SK-N-SH (cell line): ENCODE measurements around the gene PPP1R8. TPM values are rescaled to one million over a fixed set of nuclear protein-coding genes. Genes with fewer than 3 reads are reported as not detected.
A peak's percentile ranks its signal among the peaks of the same experiment; 100 is the strongest.

Experiments used
- CTCF ChIA-PET: fragments of 300-600, 350-600 bp; formaldehyde crosslinking; extraction: SDS; loops from one replicate; lab custom pipeline; 2021; lab: Yijun Ruan, JAX
- POLR2A ChIA-PET: fragments of 350-600 bp; sonication (Branson Sonifier 250); formaldehyde crosslinking; extraction: SDS; loops from one replicate; lab custom pipeline; 2020; ENCODE audit warnings: antibody characterized with exemption, inconsistent platforms; lab: Yijun Ruan, JAX
- DNase-seq: peaks from one replicate; pipeline ENCODE4 v3.0.0; 2012
- H2AFZ ChIP-seq: fragments of 200-600 bp; sonication (generic); 2 replicates; pipeline ENCODE4 v1.8.1; 2016; ENCODE audit warnings: antibody characterized with exemption, mild to moderate bottlenecking, low read depth
- H3F3A ChIP-seq: fragments of 200-600 bp; sonication (generic); replicated peaks from 2 replicates; pipeline ENCODE3; 2016; ENCODE audit warnings: antibody characterized with exemption, mild to moderate bottlenecking; ENCODE audit not compliant: insufficient read depth
- H3K27ac ChIP-seq, 2 experiments: fragments of 200-500 bp in 1 of 2; fragments of 200-600 bp in 1 of 2; sonication (Bioruptor generic) in 1 of 2; sonication (generic), shearing (Covaris generic) in 1 of 2; 2 replicates each; pipeline versions ENCODE4 v1.5.1 to v1.6.1; 2014 to 2016; ENCODE audit warnings: low read depth in 2 of 2, inconsistent platforms in 1 of 2, low read length in 1 of 2, mild to moderate bottlenecking in 1 of 2, mixed read lengths in 1 of 2
- H3K27me3 ChIP-seq: fragments of 200-600 bp; sonication (generic), shearing (Covaris generic); 2 replicates; pipeline ENCODE4 v1.6.1; 2016; ENCODE audit warnings: mixed run types; ENCODE audit not compliant: insufficient read depth
- H3K36me3 ChIP-seq, 2 experiments: fragments of 200-500 bp in 1 of 2; fragments of 200-600 bp in 1 of 2; sonication (Bioruptor generic) in 1 of 2; sonication (generic) in 1 of 2; replicated peaks in 1 of 2; 2 replicates each; pipeline versions ENCODE3 to v1.5.1; 2014 to 2016; ENCODE audit warnings: low read length in 1 of 2, mild to moderate bottlenecking in 1 of 2; ENCODE audit not compliant: insufficient read depth in 2 of 2, control insufficient read depth in 1 of 2
- H3K4me1 ChIP-seq, 2 experiments: fragments of 200-500 bp in 1 of 2; fragments of 200-600 bp in 1 of 2; sonication (Bioruptor generic) in 1 of 2; sonication (generic), shearing (Covaris generic) in 1 of 2; 2 replicates each; pipeline versions ENCODE4 v1.5.1 to v1.6.1; 2014 to 2016; ENCODE audit warnings: low read depth in 1 of 2, low read length in 1 of 2, mixed run types in 1 of 2; ENCODE audit not compliant: insufficient read depth in 2 of 2, control insufficient read depth in 1 of 2
- H3K4me2 ChIP-seq: fragments of 200-600 bp; sonication (generic), shearing (Covaris generic); 2 replicates; pipeline ENCODE4 v1.6.1; 2017; ENCODE audit warnings: mixed run types
- H3K4me3 ChIP-seq, 2 experiments: fragments of 200-500 bp in 1 of 2; fragments of 200-600 bp in 1 of 2; sonication (Bioruptor generic) in 1 of 2; sonication (generic), shearing (Covaris generic) in 1 of 2; 2 replicates each; pipeline versions ENCODE4 v1.5.1 to v1.8.1; 2014 to 2016; ENCODE audit warnings: low read depth in 2 of 2, inconsistent platforms in 1 of 2, low read length in 1 of 2, mild to moderate bottlenecking in 1 of 2, mixed read lengths in 1 of 2, moderate library complexity in 1 of 2
- H3K79me2 ChIP-seq: fragments of 200-600 bp; sonication (generic); 2 replicates; pipeline ENCODE4 v1.8.1; 2017; ENCODE audit warnings: mild to moderate bottlenecking; ENCODE audit not compliant: insufficient read depth
- H3K9ac ChIP-seq: fragments of 200-600 bp; sonication (generic); 2 replicates; pipeline ENCODE4 v1.6.1; 2017; ENCODE audit warnings: mixed run types
- H3K9me2 ChIP-seq: fragments of 200-600 bp; sonication (generic); 2 replicates; pipeline ENCODE4 v1.6.1; 2017; ENCODE audit warnings: mixed run types
- H3K9me3 ChIP-seq: fragments of 200-600 bp; sonication (generic); 2 replicates; pipeline ENCODE4 v1.6.1; 2017; ENCODE audit warnings: mixed run types, mild to moderate bottlenecking, moderate library complexity
- H4K20me1 ChIP-seq: fragments of 200-600 bp; sonication (generic); 2 replicates; pipeline ENCODE4 v1.6.1; 2017; ENCODE audit warnings: mild to moderate bottlenecking, mixed run types; ENCODE audit not compliant: insufficient read depth
- GATA2 ChIP-seq: sonication (generic); formaldehyde crosslinking; IDR thresholded peaks from 2 replicates; pipeline ENCODE4 v1.5.0; 2020; ENCODE audit warnings: mild to moderate bottlenecking, missing genetic modification reagents
- RAD21 ChIP-seq: IDR thresholded peaks from 2 replicates; pipeline ENCODE4 v1.6.1; 2012; ENCODE audit warnings: mild to moderate bottlenecking, low read length
- REST ChIP-seq: IDR thresholded peaks from 2 replicates; pipeline ENCODE4 v1.6.1; 2012; ENCODE audit warnings: mild to moderate bottlenecking, low read depth, low read length, moderate library complexity
- WGBS: methylation state at CpG from one replicate; pipeline ENCODE4 v1.1.6; 2017; ENCODE audit warnings: low lambda C conversion rate; 5-methylcytosine and 5-hydroxymethylcytosine counted together
- polyA plus RNA-seq, 3 experiments: library from polyadenylated mRNA; depleted of rRNA; stranded (reverse); fragments of >200 nt; gene quantifications; 2 replicates each; pipeline ENCODE4 v1.2.3, GENCODE V29; 2012

Gene PPP1R8
- polyA plus RNA-seq, 1 of the 3 experiments (the other 2 are of a cell fraction) = 41.8 TPM

- 42% methylated on average over 18 of the region's 38 CpGs for WGBS
Observed at GRCh38 chr1:27872802-27873551, 42.4 kb downstream of the PPP1R8 start.

GRCh38 chr1:27873671-27874384 lies 43.2 kb downstream of the PPP1R8 start:
- ChIA-PET CTCF (no interaction called here), POLR2A (no interaction called here)
- Histone ChIP-seq H3K27me3 (no peaks in the 10 kb centered on the region), H3K9me3 (no peaks in the 10 kb centered on the region), H3K4me1 (peaks cover 0 to 15% of the 10 kb centered on the region in 2 experiments; a peak in 1 of 4 replicates), H3K4me3 (no peak overlapping the region), H3K79me2 (no peaks in the 10 kb centered on the region), H3F3A (peaks cover 18% of the 10 kb centered on the region)
- WGBS = 98% methylated on average over 16 of the region's 16 CpGs
- no peak for TF ChIP-seq REST
- TF ChIP-seq, all 33 proteins: peak for 0
- H4K20me1 ChIP-seq = no peaks in the 10 kb centered on the region
- H3K27ac ChIP-seq = no peak overlapping the region
- H3K36me3 ChIP-seq = no peaks in the 10 kb centered on the region
- no peaks in the 10 kb centered on the region for H3K9me2 ChIP-seq
- no peak overlapping the region for H2AFZ ChIP-seq
- no peak overlapping the region for H3K4me2 ChIP-seq
- H3K9ac ChIP-seq = no peak overlapping the region
- no peak for DNase-seq

More at GRCh38 chr1:27872802-27873551, 42.4 kb downstream of the PPP1R8 start:
- H3K9me3 ChIP-seq = no peaks in the 10 kb centered on the region
- ChIA-PET POLR2A (interaction anchor here (1.4 kb wide), 1 partner anchor 10 kb away, joined by 5 read pairs; no protein-coding TSS in a partner anchor), CTCF (interaction anchor here (1.0 kb wide), 1 partner anchor 16 kb away, joined by 3 read pairs; no protein-coding TSS in a partner anchor)
- H3F3A ChIP-seq = peaks cover 18% of the 10 kb centered on the region
- peak overlapping the region; percentile 50 for H3K9ac ChIP-seq
- TF ChIP-seq GATA2 (CRISPR knock-in tag) = no peak
- peak; percentile 4; the same call in 1 of the 2 replicates for TF ChIP-seq RAD21
- peak overlapping the region in 1 of 2 experiments; percentile 11; a peak in 1 of 4 replicates for H3K27ac ChIP-seq
- no peaks in the 10 kb centered on the region for H3K36me3 ChIP-seq
- no peaks in the 10 kb centered on the region for H3K27me3 ChIP-seq
- H3K4me1 ChIP-seq = peaks cover 0 to 14% of the 10 kb centered on the region in 2 experiments; a peak in 1 of 4 replicates
- H3K9me2 ChIP-seq = no peaks in the 10 kb centered on the region
- H3K4me2 ChIP-seq = peak overlapping the region; percentile 92
- H2AFZ ChIP-seq = peak overlapping the region; percentile 98
- H3K79me2 ChIP-seq = no peaks in the 10 kb centered on the region
- H3K4me3 ChIP-seq = peak overlapping the region; percentile 64 to 81
- H4K20me1 ChIP-seq = no peaks in the 10 kb centered on the region
- peak; percentile 55 for DNase-seq
